Thyroid gland (tissue), 4 donors: ENCODE measurements around the gene CRAMP1.

Experiments
- CTCF ChIP-seq, 6 experiments: fragments of 200-600 bp in 3 of 6; fragments of 450-650 bp in 3 of 6; sonication (generic) in 3 of 6; IDR thresholded peaks; one replicate each; pipeline ENCODE4 v1.5.1; 2016 to 2019; ENCODE audit warnings: antibody characterized with exemption in 6 of 6, mild to moderate bottlenecking in 2 of 6, inconsistent platforms in 1 of 6, moderate library complexity in 1 of 6
- POLR2A ChIP-seq, 2 donors: fragments of 450-650 bp; IDR thresholded peaks; one replicate each; pipeline ENCODE4 v1.6.1; 2017; ENCODE audit warnings: antibody characterized with exemption in 2 of 2, mild to moderate bottlenecking in 2 of 2, moderate library complexity in 1 of 2

- no peak for TF ChIP-seq CTCF (IDR thresholded peaks at IDR 0.05)
- TF ChIP-seq POLR2A (IDR thresholded peaks at IDR 0.05), result no peak
Observed at GRCh38 chr16:1631230-1631629, 19.1 kb downstream of the CRAMP1 start.
